K562 (cell line): ENCODE results near the gene FAM32A. TPM values are rescaled to one million over a fixed set of nuclear protein-coding genes. Genes with fewer than 3 reads are reported as not detected.

Experiments used
- ATAC-seq: fragments of 200-7000 bp; cut with Tn5 transposase; 3 replicates; pipeline ENCODE4 v1.9.1; 2020; ENCODE audit warnings: moderate library complexity
- BruUV-seq: library from RNA; stranded (reverse); fragments of 400-500 nt; replicated peaks from 2 replicates; lab custom pipeline; 2021; lab: Mats Ljungman, UMichigan
- CTCF ChIA-PET: fragments of 300-600 bp; formaldehyde crosslinking; extraction: SDS; loops from one replicate; lab custom pipeline; 2021; ENCODE audit warnings: low intra/inter-chr PET ratio; lab: Yijun Ruan, JAX
- POLR2A ChIA-PET: fragments of 300-600, 350-650 bp; sonication (Branson Sonifier 250); formaldehyde crosslinking; extraction: SDS; loops from one replicate; lab custom pipeline; 2021; ENCODE audit warnings: antibody characterized with exemption, inconsistent platforms; lab: Yijun Ruan, JAX
- DNase-seq, 4 experiments: peaks; one replicate each; pipeline versions ENCODE4 v3.0.0 to v3.0.0-alpha.2; 2011 to 2018; ENCODE audit warnings: low spot score in 3 of 4, mixed read lengths in 3 of 4; ENCODE audit errors: extremely low read depth in 1 of 4
- FAIRE-seq: peaks from 2 replicates; lab custom pipeline; 2011; peaks lifted over from hg19 to GRCh38; lab: Jason Lieb, UNC
- H2AFZ ChIP-seq: 2 replicates; pipeline ENCODE4 v1.6.0; 2011; ENCODE audit warnings: low read depth, low read length, control low read depth, inconsistent platforms
- H3K27ac ChIP-seq: fragments of 200-600 bp; 3 replicates; pipeline ENCODE4 v1.8.0; 2011; ENCODE audit warnings: low read depth, mild to moderate bottlenecking, control low read depth, inconsistent platforms, low read length, moderate library complexity, mixed read lengths; ENCODE audit errors: extremely low read depth
- H3K27me3 ChIP-seq, 2 experiments: fragments of 300-600 bp in 1 of 2; 2 replicates in 1 of 2; 3 replicates in 1 of 2; pipeline versions ENCODE4 v1.6.0 to v1.8.0; 2011; ENCODE audit warnings: inconsistent platforms in 2 of 2, low read length in 2 of 2, mild to moderate bottlenecking in 1 of 2, mixed read lengths in 1 of 2, moderate library complexity in 1 of 2; ENCODE audit not compliant: control insufficient read depth in 2 of 2, insufficient read depth in 2 of 2
- H3K36me3 ChIP-seq: fragments of 300-600 bp; 3 replicates; pipeline ENCODE4 v1.8.0; 2011; ENCODE audit warnings: mild to moderate bottlenecking, low read length, inconsistent platforms; ENCODE audit not compliant: control insufficient read depth, insufficient read depth
- H3K4me1 ChIP-seq, 2 experiments: fragments of 200-600 bp in 1 of 2; replicated peaks in 1 of 2; 2 replicates in 1 of 2; 3 replicates in 1 of 2; pipeline versions ENCODE4 v1.5.1 to v1.8.0; 2011; ENCODE audit warnings: inconsistent platforms in 2 of 2, low read length in 2 of 2, mild to moderate bottlenecking in 1 of 2, mixed read lengths in 1 of 2, moderate library complexity in 1 of 2; ENCODE audit not compliant: control insufficient read depth in 2 of 2, insufficient read depth in 2 of 2
- H3K4me2 ChIP-seq: 2 replicates; pipeline ENCODE4 v1.6.1; 2011; ENCODE audit warnings: low read length, control low read depth, inconsistent platforms, mixed read lengths; ENCODE audit not compliant: insufficient read depth
- H3K4me3 ChIP-seq: fragments of 200-600 bp; sonication (generic), shearing (Covaris generic); 2 replicates; pipeline ENCODE4 v1.5.1; 2016; ENCODE audit warnings: control low read depth, inconsistent platforms
- H3K79me2 ChIP-seq: fragments of 200-600 bp; 3 replicates; pipeline ENCODE4 v1.8.0; 2011; ENCODE audit warnings: low read length, inconsistent platforms; ENCODE audit not compliant: control insufficient read depth, insufficient read depth
- H3K9ac ChIP-seq, 2 experiments: 2 replicates each; pipeline versions ENCODE4 v1.6.0 to v1.6.1; 2011; ENCODE audit warnings: low read depth in 2 of 2, low read length in 2 of 2, control low read depth in 1 of 2, inconsistent platforms in 1 of 2, mild to moderate bottlenecking in 1 of 2, mixed read lengths in 1 of 2; ENCODE audit not compliant: insufficient read depth in 1 of 2
- H3K9me1 ChIP-seq: one replicate; pipeline ENCODE4 v1.6.0; 2011; ENCODE audit warnings: inconsistent platforms, mild to moderate bottlenecking, low read length, moderate library complexity; ENCODE audit not compliant: control insufficient read depth, insufficient read depth
- H3K9me3 ChIP-seq: replicated peaks from 2 replicates; pipeline ENCODE4 v1.5.1; 2011; ENCODE audit warnings: low read depth, low read length, inconsistent platforms; ENCODE audit not compliant: control insufficient read depth, insufficient read depth
- H4K20me1 ChIP-seq: replicated peaks from 2 replicates; pipeline ENCODE4 v1.6.1; 2011; ENCODE audit warnings: low read length, inconsistent platforms, mixed read lengths; ENCODE audit not compliant: control insufficient read depth, insufficient read depth
- BHLHE40 ChIP-seq: IDR thresholded peaks from 2 replicates; pipeline ENCODE4 v1.6.1; 2011; ENCODE audit warnings: low read length, improper control_type of control experiment
- BRCA1 ChIP-seq, 2 experiments: fragments of 450-650 bp in 1 of 2; sonication (generic) in 1 of 2; formaldehyde crosslinking in 1 of 2; IDR thresholded peaks; 2 replicates each; pipeline versions ENCODE4 v1.5.0 to v1.6.1; 2017 to 2020; ENCODE audit warnings: mild to moderate bottlenecking in 1 of 2, missing genetic modification reagents in 1 of 2
- CBX5 ChIP-seq: IDR thresholded peaks from 2 replicates; pipeline ENCODE4 v1.6.1; 2014; ENCODE audit warnings: low read depth, borderline replicate concordance
- E2F5 ChIP-seq: sonication (generic); formaldehyde crosslinking; IDR thresholded peaks from 2 replicates; pipeline ENCODE4 v1.8.0; 2022; ENCODE audit warnings: mild to moderate bottlenecking, missing genetic modification reagents
- HCFC1 ChIP-seq: IDR thresholded peaks from 2 replicates; pipeline ENCODE4 v1.6.1; 2012; ENCODE audit warnings: low read depth, low read length, improper control_type of control experiment
- KLF10 ChIP-seq: fragments of 250-450 bp; sonication (Bioruptor Pico); IDR thresholded peaks from 2 replicates; pipeline ENCODE4 v1.6.1; 2021; ENCODE audit warnings: matching md5 sums
- MXI1 ChIP-seq: IDR thresholded peaks from 2 replicates; pipeline ENCODE4 v1.6.1; 2011; ENCODE audit warnings: low read depth, mild to moderate bottlenecking, improper control_type of control experiment, low read length
- RBM25 ChIP-seq: fragments of 200-400 bp; formaldehyde crosslinking; IDR thresholded peaks from 2 replicates; pipeline ENCODE4 v1.6.1; 2018; ENCODE audit warnings: low read length, low read depth, moderate library complexity; ENCODE audit not compliant: severe bottlenecking
- RUNX1 ChIP-seq: sonication (generic); IDR thresholded peaks from 2 replicates; pipeline ENCODE4 v1.6.1; 2016; ENCODE audit warnings: antibody characterized with exemption, low read depth
- TEAD2 ChIP-seq: fragments of 450-650 bp; IDR thresholded peaks from 2 replicates; pipeline ENCODE4 v1.6.1; 2016; ENCODE audit warnings: missing genetic modification characterization, control low read depth, missing compliant biosample characterization
- ZEB2 ChIP-seq: fragments of 450-650 bp; IDR thresholded peaks from 2 replicates; pipeline ENCODE4 v1.6.1; 2016
- WGBS: fragments of 100-300 bp; shearing (Covaris generic); methylation state at CpG from one replicate; pipeline ENCODE4 v1.1.6; 2016; ENCODE audit warnings: low coverage, mixed read lengths; ENCODE audit not compliant: insufficient coverage; ENCODE audit errors: missing lambda C conversion rate; 5-methylcytosine and 5-hydroxymethylcytosine counted together
- in situ Hi-C: fragments of 300-500 bp; cut with MboI; formaldehyde crosslinking; loops from 4 replicates; pipeline ENCODE4 v1.15.0; 2018; ENCODE audit warnings: inconsistent platforms, mixed read lengths
- intact Hi-C: fragments of 100-400 bp; cut with micrococcal nuclease; formaldehyde crosslinking; loops from 2 replicates; pipeline ENCODE4 v1.14.2; 2022
- polyA plus RNA-seq, 8 experiments: library from polyadenylated mRNA; depleted of rRNA in 4 of 8; stranded (reverse) in 5 of 8; unstranded in 3 of 8; fragments of >200 nt; fragmentation: Nextera tagmentation in 2 of 8; fragmentation: Illumina TruSeq in 1 of 8; extraction: Ambion mirVana in 2 of 8; extraction: Trizol in 1 of 8; gene quantifications; 2 replicates each; pipeline versions ENCODE4 v1.2.1 to v1.2.3, GENCODE V29; 2011 to 2014; ENCODE audit warnings: inconsistent platforms in 1 of 8, missing spikeins in 1 of 8
- total RNA-seq, 7 experiments: library from RNA; depleted of rRNA in 6 of 7; stranded (reverse); fragments of >200 nt in 6 of 7; fragmentation: Illumina TruSeq in 2 of 7; extraction: Trizol in 2 of 7; gene quantifications; 2 replicates each; pipeline versions ENCODE4 v1.2.1 to v1.2.3, GENCODE V29; 2011 to 2021; ENCODE audit warnings: low replicate concordance in 1 of 7

FAM32A gene
- total and polyA plus RNA-seq, 9 of the 15 experiments (the other 6 are each of a cell fraction or from before 2014, with no cell fraction given), result 30.7 to 96.7 (median 73.7) TPM

GRCh38 chr19:16217716-16218451 is 32.7 kb downstream of the FAM32A start:
- ChIA-PET CTCF (no interaction called here), POLR2A (interaction anchor here (0.5 to 0.8 kb wide), 3 partner anchors 16 to 1038 kb away, joined by 3 read pairs; no protein-coding TSS in a partner anchor)
- WGBS, result 87% methylated on average over 16 of the region's 16 CpGs

GRCh38 chr19:16218851-16219250 is 33.6 kb downstream of the FAM32A start:
- intact Hi-C loops, result no loop called here
- no peak overlapping the region for H3K4me3 ChIP-seq
- peaks cover 19% of the 10 kb centered on the region for H3K9me3 ChIP-seq
- FAIRE-seq (no peak), ATAC-seq (no peak), DNase-seq (no peak)
- H3K9ac ChIP-seq, result no peak overlapping the region
- H3K9me1 ChIP-seq, result no peaks in the 10 kb centered on the region
- H3K27me3 ChIP-seq, result no peaks in the 10 kb centered on the region
- peaks cover 25% of the 10 kb centered on the region for H3K36me3 ChIP-seq
- H3K79me2 ChIP-seq, result no peaks in the 10 kb centered on the region
- no peak overlapping the region for H3K4me2 ChIP-seq
- BruUV-seq, result no TSS peak
- CTCF ChIA-PET, result no interaction called here
- in situ Hi-C loops, result no loop called here
- POLR2A ChIA-PET, result interaction anchor here (0.5 kb wide), 1 partner anchor 39 kb away, joined by 3 read pairs; no protein-coding TSS in a partner anchor
- H3K27ac ChIP-seq, result no peak overlapping the region
- WGBS, result 76% methylated on average over 2 of the region's 2 CpGs
- H3K4me1 ChIP-seq, result no peaks in the 10 kb centered on the region
- H2AFZ ChIP-seq, result no peak overlapping the region
- no peaks in the 10 kb centered on the region for H4K20me1 ChIP-seq
- TF ChIP-seq MXI1 (no peak), RBM25 (no peak), KLF10 (CRISPR knock-in tag) (no peak), BRCA1 (IDR thresholded peaks at IDR 0.05) (no peak), BRCA1 (CRISPR knock-in tag; IDR thresholded peaks at IDR 0.05) (no peak), E2F5 (CRISPR knock-in tag) (no peak), BHLHE40 (no peak), CBX5 (no peak), TEAD2 (no peak), RUNX1 (no peak)
- TF ChIP-seq, all 486 proteins: peak for 0

More at GRCh38 chr19:16217716-16218451, 32.7 kb downstream of the FAM32A start:
- H3K9ac ChIP-seq, result no peak overlapping the region
- no peaks in the 10 kb centered on the region for H3K9me1 ChIP-seq
- H3K36me3 ChIP-seq, result peaks cover 17% of the 10 kb centered on the region; the same call in 2 of the 3 replicates
- H3K4me2 ChIP-seq, result no peak overlapping the region
- ATAC-seq (no peak), DNase-seq (no peak), FAIRE-seq (no peak)
- in situ Hi-C loops, result no loop called here
- BruUV-seq, result no TSS peak
- H3K27ac ChIP-seq, result no peak overlapping the region
- no peak overlapping the region for H2AFZ ChIP-seq
- H3K27me3 ChIP-seq, result no peaks in the 10 kb centered on the region
- intact Hi-C loops, result no loop called here
- H3K4me3 ChIP-seq, result no peak overlapping the region
- H3K9me3 ChIP-seq, result peaks cover 19% of the 10 kb centered on the region
- H4K20me1 ChIP-seq, result no peaks in the 10 kb centered on the region
- H3K79me2 ChIP-seq, result no peaks in the 10 kb centered on the region
- no peaks in the 10 kb centered on the region; a peak in 1 of 5 replicates for H3K4me1 ChIP-seq
- TF ChIP-seq ZEB2, result no peak
- TF ChIP-seq HCFC1, result no peak
